Measurements from ENCODE around the gene MTCL3.
"Not testable (repeated sequence)": the region's sequence is repeated elsewhere in the genome, so short reads cannot be mapped to it uniquely, and the experiment has no call there.

Gene MTCL3

DNA sequence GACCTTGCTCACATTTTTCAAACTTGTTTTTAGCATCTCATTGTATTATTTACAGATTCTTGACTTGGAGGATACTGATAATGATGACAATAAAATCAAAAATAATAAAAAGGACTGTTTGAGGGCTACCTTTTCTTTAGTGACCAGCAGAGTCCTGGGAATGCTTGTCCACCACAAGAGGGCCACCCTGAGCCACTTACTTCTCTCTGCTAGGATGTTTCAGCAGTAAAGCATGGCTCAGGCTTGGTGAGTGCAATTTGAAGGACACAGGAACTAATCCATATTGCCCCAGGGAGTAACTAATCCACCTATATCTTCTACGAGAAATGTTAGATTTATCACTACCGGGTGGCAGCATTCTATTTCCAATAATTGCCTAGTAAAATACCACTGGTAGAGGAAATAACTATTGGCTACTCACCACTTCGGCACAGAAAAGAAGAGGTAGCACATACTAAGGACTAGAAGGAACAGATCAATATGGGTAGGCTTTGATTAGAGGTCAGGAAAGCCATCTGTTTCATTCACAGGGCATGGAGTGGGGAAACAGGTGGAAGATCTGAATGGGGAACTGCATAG, 54.2 kb downstream of the MTCL3 start:
- peak in 1 of 2 experiments; percentile 53 for DNase-seq

DNA sequence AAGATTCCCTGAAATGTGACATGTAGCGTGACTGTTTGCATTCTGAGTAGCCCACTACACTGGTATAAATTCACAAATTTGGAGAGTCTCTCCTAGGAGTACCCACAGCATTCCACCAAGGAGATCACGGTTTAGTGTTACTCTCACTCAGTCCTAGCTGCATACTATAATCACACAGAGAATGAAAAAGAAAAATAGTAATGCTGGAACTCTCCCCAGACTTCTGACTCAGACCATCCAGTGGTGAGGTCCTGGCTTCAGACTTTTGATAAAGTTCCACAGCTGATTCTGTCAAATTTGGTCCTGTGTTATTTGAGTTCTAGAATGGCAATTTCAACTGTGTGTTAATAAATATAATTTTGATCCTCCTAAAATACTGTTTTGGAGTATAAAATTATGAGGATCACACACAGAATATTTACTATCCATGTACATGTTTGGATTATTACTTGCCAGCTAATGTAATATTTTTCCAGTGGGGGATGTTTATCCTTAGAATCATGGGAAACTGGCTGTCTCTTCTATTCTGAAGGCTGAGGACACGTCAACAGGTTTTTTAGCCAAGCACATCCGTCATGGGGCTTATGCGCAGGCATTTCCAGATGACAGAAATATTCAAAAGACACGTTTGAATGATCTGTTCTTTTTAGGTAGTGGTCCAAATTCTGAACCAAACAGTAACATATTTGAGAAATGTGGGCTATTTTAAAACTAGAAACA, 54.8 kb downstream of the MTCL3 start:
- no peak for DNase-seq

DNA sequence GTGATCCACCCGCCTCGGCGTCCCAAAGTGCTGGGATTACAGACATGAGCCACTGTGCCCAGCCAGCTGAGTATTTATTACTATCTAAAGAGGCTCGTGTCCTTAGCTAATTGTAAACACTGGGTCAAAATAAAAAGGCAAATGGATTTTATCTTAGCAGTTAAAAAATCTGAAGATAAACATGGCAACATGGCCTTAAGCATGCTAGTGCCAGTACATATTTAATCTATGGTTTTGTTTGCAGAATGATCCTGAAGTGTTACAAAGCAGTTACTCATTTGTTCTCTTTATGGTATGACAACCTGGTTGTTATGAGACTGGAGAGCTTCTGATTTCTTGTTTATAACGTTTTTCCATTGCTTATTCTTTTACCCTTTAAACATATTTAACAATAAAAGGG, 56.1 kb downstream of the MTCL3 start:
- no peak for DNase-seq

DNA sequence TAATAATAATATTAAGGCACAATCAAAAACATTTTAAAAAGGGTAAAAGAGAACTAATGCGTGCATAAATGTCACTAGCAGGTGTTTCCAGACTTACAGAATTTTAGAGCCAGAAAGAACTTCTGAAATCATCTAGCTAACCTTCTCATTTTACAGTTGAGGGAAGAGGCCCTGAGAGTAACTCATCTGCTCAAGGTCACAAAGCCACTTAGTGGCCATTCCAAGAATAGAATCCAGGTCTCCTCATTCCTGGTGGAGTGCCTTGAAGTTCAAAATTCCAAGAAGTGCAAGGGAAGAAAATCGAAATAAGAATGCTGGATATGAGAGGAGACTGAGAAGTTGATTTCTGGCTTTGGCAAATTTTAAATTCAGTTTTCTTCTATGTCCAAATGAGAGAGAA, 56.8 kb downstream of the MTCL3 start:
- DNase-seq, result peak in 1 of 2 experiments; percentile 19

DNA sequence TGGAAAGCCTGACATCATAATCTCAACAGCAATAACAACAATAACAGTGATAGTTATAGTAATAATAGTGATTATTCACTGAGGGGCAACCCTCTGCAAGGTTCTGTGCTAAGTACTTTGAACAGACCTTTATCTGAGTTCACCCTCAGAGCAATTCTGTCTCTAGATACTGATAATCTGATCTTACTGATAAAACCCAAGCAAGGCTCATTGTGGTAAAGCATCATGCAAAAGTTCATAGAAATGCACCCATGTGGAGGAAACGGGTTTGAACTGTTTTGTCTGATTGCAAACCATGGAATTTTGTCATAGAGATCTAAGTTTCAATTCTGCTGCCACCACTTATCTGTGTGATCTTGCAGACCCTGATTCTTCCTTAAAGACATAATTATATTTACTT, 58.7 kb downstream of the MTCL3 start:
- no peak for DNase-seq

DNA sequence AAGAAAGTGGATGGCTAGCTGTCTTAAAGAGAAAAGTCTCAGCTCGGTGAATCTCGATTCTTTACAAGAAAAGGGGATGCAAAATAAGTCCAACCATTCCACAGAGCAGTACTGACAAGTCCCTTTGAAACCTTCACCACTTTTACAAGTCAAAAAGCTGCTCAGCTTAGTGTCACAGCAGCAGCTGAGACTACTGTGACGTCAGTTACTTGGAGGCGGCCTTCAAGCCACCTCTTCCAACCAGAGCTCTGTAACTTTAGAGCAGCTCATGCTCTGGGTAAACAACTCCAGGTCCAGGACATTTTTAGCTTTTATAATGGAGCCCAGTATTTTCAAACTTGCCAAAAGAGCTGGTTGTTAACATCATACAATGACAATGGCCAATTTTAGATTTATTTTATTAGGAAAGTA, 59.9 kb downstream of the MTCL3 start, which contains the start of gene KIAA0408:
TSS of gene KIAA0408 (minus strand) at position 159 of the 411 bp plus-strand sequence. CDS start 5,408 bp downstream, outside the sequence.
- no peak for DNase-seq

DNA sequence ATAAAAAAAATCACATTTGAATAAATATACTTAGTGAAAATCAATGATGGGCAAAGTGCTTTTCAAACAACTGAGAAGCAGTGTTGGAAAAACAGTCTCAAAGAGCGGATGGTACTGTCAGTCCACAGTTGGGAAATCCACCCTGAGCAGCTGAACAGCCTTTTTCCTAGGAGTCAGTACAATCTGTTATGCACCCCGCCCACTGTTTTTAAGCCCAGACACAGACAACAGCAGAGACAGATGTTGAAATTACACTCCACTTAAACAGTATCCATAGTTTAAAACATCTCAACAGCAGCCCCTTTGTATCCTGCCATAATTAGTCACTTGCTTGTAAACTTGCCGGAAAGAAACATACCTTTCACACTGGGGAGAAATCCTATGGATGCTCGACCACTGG, 60.3 kb downstream of the MTCL3 start:
- DNase-seq, result no peak

DNA sequence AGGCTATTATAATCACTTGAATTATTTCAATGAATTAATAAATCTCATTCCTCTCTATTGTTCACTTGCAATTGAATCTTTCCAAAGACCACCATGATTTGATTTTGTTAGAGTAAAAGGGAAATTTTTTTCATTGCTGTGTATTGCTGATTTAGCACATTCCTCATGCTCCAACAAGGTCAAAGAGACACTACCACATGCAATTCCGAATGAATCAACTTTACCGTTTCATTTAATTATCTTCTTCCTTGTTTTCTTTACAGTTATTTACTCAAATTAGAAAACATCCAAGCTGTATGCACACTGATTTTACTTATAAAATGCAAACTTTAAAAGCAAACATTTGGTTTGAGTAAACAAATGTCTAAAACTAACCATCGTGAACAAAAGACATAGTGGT, 60.9 kb downstream of the MTCL3 start:
- no peak for DNase-seq

DNA sequence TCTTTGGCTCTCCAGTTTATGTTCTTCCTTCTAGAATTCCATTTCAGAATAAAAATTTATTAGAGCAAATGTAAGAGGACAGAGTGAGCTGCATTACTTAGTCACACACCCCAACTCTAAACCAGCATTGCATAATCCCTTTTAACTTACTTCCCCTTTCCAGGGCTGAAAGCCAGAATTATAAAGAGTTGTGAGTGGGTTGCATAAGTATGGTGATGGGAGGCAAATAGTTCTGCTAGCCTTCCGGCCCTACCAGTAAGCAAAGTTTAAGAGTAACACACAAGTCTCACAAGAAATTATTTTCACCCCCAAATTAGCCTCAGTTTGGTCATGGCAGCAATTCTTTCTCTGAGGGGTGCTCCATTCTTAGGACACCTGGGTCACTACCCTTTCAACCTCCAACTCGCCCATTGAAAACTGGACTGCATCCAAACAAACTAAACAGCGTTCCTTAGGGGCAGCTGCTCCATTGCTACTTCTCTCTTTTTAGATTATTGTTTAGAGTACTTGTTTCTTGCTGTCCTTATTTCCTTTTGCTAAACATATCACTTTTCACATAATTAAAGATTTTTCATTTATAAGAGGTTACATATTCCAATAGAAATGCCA, 61.6 kb downstream of the MTCL3 start:
- DNase-seq, result no peak

DNA sequence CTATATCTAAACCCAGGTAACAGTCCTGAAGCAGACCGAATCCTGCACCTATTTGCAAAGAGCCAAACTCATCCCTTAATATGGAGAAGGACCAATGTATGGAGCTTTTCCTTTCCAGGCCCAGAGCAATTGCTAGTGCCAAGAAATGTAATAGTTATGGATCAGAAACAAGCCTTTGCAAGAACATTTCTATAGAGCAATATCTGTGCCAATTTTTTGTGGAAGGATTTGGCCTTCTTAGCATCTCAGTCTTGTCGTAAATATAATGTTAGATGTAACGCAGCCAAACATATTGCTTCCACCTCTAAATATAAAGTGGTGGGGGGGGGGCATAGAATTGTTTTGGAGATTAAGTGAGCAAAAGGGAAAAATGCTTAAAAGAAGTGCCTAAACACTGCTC, 62.7 kb downstream of the MTCL3 start:
- DNase-seq, result no peak

DNA sequence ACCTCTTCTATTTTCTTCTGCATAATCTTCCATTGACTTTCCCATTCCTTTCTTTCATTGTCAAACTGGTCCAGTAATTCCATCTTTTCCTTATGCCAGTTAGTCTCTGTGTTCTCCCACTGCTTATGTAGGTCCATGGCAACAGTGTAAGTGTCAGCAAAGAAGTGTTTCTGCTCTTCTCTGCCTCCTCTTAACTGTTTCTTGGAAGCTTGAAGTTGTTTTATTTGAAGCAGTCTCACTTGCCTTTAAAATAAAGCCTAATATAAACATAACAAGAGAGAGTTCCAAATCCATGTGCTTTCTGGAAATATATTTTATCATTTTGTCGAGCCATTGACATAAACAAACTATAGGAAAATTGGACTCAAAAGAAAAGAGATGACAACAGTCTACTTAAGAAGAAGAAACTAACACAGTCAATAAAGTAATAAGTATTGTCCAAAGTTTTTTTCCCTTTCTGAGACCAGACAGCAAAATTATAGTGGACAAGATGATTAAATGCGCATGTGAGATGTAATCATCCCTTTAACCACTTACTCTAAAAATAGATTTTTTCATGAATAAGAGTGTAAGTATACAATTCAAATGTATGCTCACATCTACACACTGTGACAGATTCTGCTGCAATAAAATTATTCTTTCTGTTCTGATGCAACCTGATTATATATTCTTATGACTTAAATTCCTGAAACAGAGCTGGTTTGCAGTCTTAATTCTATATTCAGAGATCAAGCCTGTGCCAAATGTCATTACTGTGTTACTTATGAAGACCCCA, 65.1 kb downstream of the MTCL3 start:
- no peak for DNase-seq

DNA sequence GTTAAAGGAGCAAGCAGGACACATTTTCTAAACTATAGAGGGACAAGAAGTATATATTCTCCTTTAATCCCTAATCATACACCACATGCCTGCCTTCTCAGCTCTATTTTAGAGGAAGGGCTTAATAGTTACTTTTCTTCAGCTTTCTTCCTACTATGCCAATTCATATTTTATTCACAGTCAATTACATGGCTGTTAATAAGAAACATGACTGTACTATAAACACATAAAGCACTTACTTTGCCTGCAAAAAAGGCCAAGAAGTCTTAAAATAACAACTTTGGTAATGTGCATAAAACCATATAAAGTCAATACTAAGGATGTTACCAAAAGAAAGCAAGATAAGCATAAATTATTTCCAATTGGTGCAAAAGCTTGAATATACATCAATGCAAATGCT, 66.3 kb downstream of the MTCL3 start:
- DNase-seq, result no peak

DNA sequence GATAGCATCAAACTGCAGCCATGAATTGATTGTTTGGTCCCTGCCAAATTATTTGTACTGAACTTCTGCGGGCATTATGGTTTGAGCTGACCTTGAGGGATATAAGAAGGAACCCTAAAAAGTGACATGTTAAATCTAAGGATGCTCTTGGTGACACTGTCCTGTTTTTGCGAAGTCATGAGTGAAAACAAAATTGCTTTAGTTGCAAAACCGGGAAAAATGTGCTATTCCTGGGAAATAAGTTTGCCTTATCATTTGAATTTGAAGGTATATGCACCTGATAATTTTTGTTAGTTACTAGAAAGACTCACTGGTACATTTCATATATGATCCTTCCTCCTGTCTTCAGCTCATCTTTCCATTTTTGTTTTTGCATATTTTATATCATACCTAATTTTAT, 67.7 kb downstream of the MTCL3 start:
- DNase-seq, result no peak

DNA sequence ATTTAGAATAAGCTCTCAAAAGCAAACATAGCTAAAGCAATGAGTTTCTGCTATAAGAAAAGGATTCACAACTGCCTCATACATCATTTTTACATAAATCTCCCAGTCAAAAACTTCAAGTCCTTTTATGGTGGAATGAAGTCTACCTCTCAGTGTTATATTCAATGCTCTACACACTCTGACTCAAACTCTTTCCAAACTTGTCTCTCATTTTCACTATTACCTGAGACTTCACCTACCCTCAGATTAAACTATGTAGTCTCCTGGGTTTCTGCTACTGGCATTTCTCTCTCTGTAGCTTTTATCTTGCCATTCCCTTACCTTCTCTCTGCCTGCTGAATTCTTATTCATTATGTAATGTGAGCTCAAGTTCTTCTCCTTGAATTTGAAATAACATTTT, 71.4 kb downstream of the MTCL3 start:
- no peak for DNase-seq

DNA sequence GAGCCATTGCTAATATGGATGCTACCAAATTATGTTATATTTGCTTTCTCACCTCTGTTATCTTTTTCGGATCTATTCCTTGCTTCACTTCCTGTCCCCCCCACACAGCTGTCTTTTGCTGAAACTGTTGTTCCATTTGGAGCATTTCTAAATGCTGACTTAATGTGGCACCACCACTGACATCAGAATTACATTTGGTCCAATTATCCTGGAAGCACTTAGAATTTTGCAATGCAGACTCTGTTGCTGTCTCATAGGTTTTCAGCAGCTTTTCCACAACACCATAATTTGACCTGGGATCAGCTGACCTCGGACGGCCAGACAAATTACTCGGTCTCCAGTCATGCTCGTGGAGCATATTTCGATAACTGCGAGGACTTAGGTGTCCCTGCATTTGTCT, 72.8 kb downstream of the MTCL3 start:
- DNase-seq, result no peak

DNA sequence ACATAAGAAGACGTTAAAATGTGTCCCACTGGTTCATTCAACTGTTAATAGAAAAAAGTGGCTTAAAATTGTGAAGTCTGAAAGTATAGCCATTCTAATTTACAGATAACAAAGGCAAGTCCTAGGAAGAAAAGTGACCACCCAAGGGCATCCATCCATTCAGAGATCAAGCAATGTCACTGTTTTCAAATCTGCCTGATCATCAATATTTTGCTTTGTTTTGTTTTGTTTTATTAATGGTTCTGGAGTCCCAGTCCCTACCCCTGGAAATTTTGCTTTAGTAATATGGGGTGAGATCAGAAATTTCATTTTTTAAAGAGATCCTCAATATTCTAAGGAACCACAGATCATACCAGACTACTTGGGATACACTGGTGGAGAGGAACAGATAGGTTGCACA, 77.3 kb downstream of the MTCL3 start:
- DNase-seq, result no peak

DNA sequence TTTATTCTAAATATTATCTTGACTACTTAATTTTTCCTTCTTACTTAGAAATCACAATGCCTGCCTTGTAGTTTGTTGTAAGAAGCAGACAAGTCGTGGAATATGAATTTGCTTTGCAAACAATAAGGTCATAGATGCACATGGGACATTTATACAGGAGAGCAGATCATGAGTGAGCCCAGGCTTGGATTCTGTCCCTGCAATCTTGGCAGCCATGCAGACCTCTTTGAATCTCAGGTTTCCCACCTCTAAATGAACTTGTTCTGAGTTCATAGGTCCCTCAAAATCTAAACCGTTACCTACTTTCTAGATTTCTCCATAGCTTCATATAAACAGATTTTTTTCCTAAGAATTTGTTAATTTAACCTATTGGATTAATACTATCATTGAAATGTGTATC, 79.4 kb downstream of the MTCL3 start:
- no peak for DNase-seq

DNA sequence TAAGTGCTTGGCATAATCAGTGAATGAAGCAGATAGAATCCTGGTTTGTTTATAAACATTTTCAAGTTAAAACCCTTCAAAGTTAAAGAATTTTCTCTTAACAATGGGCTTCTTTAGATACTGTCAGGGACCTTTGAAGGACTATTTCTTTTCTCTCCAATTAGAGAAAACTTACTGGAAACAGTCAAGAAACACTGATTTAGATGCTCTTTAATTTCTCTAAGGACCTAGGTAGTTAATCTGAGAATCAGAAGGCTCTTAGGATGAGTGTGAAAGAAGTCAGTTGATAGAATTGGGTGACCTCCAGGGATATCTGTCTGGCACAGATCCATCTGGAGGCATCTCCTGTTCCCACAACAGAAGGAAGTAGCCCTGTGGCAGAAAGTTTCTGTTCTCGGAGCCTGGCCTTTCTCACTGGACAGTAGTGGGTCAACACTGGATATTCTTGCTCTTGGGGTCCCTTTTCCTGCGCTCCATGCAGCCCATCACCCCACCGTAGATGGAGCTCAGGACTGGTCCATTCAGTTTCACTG, 82.5 kb downstream of the MTCL3 start:
- DNase-seq, result no peak

DNA sequence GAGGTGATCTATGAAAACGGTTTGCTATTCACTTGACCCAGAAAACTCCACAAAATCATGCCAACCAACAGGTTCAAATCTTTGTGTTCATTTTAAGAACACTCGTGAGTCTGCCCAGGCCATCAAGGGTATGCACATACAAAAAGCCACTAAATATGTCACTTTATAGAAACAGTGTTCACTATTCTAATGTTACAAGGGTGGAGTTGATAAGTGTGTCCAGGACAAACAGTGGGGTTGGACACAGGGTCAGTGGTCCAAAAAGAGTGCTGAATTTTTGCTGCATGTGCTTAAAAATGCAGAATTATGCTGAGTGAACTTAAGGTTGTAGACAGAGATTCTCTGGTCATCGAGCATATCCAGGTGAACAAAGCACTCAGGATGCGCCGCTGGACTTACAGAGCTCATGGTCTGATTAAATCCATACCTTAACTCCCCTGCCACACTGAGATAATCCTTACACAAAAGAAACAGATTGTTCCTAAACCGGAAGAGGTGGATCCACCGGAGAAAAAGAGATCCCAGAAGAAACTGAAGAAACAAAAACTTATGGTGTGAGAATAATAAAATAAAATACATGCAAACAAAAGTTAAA, 83.4 kb downstream of the MTCL3 start:
- DNase-seq, result no peak

DNA sequence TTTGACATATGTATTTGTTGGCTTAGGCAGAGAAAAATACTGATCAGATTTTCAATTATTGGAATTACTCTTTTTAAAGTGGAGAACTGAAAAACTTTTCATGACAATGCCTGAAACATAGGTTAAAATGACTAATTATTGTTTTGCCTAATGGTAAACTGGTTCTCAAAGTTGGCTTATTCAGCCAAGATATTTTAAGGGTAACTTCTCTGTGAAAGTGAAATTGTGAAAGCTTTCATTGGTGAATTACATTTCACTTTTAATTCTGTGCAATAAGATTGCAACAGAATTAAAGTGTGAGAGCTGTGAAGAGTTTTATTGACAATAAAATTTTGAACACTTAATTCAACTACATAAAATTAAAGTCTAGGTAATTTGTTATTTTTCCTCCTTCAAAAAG, 84.5 kb downstream of the MTCL3 start:
- no peak for DNase-seq

DNA sequence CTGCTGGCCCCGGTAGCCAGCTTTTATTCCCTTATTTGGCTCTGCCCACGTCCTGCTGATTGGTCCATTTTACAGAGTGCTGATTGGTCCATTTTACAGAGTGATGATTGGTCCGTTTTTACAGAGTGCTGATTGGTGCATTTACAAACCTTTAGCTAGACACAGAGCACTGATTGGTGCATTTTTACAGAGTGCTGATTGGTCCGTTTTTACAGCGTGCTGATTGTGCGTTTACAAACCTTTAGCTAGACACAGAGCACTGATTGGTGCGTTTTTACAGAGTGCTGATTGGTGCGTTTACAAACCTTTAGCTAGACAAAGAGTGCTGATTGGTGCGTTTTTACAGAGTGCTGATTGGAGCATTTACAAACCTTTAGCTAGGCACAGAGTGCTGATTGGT, 90.6 kb downstream of the MTCL3 start:
- DNase-seq, result not testable (repeated sequence)

DNA sequence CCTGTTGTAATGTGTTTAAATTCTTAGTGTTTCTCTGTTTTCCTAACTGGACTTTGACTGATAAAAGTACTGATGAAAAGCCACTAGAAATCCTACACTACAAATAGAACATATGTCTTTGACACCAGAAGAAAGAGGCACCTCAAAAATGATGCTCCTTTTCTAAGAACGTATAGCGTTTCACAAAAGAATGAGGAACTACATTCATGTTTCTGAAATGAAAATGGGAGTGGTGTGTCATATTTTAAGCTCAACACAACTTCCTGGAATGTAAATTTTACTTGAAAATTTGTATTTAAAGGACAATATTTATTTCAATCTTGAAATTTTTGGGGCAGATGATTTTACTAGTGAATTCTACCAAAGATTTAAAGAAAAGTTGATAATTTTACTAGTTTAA, 95.2 kb downstream of the MTCL3 start:
- DNase-seq, result no peak

Data from SW 1271 (cell line).